GM19463 (cell line): ENCODE results near the gene SRPK1.

Experiments used
- ATAC-seq: cut with Tn5 transposase; IDR thresholded peaks from one replicate; pipeline ENCODE4 v1.9.1; 2021; ENCODE audit warnings: mild to moderate bottlenecking, moderate library complexity; ENCODE audit not compliant: unreplicated experiment

Gene SRPK1

DNA sequence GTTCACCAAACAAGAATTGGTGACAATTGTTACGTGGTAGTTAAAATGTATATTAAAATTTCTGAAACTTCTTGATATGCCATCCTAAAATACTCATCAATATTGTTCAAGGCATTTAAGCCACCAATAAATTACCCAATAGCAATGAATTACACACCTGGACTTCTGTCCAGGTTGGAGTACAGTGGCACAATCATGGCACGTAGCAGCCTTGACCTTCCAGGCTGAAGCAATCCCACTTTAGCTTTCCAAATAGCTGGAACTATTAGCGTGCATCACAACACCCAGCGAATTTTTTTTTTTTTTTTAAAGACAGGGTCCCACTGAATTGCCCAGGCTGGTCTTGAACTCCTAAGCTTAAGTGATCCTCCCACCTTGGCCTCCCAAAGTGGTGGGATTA is 17.2 kb downstream of the SRPK1 start:
- ATAC-seq = no peak

DNA sequence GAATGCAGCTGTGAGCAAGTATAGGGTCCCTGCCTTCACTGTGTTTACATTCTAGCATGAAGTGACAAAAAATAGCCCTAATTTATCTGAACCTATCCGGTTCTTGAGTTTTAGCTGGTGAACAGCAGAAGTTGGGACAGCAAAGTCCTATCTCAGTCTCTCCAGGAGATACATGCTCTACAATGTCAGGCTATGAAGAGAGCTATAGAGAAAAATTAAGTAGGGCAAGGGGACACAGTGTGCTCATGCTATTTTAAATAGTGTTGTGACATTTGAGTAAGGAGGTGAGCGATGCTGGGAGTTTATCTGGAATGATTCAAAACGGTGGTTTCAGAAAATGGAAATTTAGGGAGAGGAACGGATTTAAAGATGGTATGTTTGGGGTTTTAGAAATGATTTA is 20.4 kb downstream of the SRPK1 start:
- no peak for ATAC-seq

GRCh38 chr6:35898003-35898402 is 22.9 kb downstream of the SRPK1 start:
- ATAC-seq = no peak

DNA sequence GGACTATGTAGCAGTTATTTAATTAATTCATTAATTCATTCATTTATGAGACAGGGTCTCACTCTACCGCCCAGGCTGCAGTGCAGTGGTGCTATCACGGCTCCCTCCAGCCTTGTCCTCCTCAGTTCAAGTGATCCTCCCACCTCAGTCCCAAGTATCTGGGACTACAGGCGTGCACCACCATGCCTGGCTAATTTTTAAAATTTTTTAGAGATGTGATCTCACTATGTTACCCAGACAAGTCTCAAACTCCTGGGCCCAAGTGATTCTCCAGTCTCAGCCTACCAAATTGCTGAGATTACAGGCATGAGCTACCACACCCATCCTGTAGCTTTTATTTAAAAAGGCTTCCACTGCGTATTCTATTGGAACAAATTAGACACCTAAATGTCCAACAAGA is 23.4 kb downstream of the SRPK1 start:
- ATAC-seq = no peak

DNA sequence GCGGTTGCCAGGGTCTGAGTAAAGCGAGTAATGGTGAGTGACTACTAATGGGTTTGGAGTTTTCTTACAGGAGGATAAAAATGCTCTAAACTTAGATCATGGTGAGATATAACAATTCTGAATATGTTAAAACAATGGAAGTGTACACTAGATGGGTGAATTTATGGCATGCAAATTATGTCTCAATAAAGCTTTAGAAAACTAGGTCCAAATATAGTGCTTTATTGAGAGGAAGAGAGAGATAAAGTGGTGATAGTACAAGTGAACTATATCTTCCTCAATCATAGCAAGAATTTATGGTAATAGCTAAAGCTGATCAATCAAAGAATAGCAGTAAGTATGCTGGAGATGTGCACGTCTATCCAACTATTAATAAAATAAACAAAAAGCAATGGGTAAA is 23.9 kb downstream of the SRPK1 start:
- ATAC-seq = no peak

DNA sequence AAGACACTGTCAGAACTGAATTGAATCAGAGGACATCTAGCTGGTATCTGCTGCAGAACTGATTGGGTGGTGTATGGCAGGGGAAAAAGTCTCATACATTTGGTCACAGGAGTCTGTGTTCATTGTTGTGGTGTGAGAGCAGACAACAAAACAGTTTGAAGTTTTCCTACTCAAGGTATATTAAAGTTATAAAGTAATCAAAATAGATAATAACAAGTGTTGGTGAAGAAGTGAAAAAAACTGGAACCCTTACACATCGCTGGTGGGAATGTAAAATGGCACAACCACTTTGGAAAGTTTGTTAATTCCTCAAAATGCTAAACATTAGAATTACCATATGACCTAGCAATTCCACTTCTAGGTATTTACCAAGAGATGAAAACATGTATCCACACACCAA is 24.7 kb downstream of the SRPK1 start:
- ATAC-seq = no peak

DNA sequence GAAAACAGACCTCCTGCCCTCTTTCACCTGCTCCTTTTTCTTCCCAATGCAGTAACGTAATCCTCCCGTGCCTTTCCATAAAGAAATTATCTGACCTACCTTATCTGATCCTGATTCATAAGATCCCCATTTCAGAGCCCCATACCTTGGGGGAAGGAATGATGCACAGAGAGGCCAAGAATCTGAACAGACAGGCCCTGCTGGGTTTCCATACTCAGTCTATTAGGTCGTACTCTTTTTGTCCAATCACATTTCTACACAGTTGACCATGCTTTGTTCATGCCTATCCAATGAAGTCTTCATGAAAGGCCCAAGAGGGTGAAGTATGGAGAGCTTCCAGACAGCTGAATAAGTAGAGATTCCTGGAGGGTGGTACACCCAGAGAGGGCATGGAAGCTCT is 25.3 kb downstream of the SRPK1 start:
- no peak for ATAC-seq

- no peak for ATAC-seq
Measured at GRCh38 chr6:35894776-35895175, 26.1 kb downstream of the SRPK1 start.

- no peak for ATAC-seq
Measured at GRCh38 chr6:35893246-35893645, 27.7 kb downstream of the SRPK1 start.

DNA sequence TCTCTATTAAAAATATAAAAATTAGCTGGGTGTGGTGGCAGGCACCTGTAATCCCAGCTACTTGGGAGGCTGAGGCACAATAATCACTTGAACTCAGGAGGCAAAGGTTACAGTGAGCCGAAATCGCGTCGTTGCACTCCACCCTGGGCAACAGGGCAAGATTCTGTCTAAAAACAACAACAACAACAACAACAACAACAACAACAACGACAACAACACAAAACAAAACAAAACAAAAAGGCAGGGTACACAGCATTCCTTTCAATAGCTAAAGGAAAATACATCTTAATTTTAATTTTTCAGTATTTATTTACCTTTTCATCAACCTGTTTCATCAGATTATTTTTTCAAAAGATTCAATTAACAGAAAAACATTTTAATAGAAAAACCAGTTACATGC is 28.4 kb downstream of the SRPK1 start:
- no peak for ATAC-seq

DNA sequence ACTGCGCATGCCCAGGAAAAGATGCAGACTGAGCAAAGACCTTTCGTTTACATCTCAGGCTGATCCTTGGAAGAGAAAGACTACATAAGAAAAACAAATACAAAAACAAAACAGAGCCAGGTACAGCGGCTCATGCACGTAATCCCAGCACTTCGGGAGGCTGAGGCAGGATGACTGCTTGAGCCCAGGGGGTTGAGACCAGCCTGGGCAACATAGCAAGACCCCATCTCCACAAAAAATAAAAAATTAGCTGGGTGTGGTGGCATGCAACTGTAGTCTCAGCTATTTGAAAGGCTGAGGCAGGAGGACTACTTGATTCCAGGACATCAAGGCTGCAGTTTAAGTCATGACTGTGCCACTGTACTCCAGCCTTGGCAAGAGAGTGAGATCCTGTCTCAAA is 41.7 kb downstream of the SRPK1 start:
- ATAC-seq = no peak

DNA sequence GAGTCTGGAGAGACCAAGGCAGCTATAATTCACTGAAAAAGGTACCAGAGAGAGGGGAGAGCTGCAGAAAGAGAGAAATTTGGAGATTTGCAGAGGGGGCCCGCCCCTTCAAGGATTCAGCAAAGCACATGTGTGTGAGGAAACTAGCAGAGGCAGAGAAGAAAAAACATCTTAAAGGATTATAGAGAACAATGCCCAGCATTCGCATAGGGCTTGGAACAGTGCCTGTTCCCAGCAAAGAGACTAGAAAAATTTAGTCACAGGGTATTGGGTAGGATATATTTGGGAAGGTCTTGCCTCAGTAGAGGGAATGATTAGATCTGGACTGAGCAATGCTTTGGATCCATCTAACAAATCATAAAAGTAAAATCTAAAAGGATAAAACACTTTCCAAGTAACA is 44.0 kb downstream of the SRPK1 start:
- no peak for ATAC-seq

DNA sequence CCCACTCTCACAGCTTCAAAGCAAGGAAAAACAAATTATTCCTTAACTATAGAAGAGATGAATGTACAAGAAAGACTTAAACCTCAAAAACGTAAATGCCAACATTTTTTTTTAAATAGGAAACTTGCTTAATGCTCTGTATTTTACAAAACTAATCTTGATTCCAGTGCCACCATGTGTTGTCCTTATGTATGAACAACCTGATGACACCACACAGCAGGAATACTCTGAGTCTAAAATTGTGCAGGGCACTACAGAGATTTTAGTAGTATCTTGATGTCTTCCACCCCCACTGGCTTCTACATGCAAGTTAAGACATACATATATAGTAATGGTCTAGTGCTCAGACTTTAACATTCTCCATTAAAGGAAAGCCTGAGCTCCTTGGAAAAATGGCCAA is 46.2 kb downstream of the SRPK1 start:
- no peak for ATAC-seq

DNA sequence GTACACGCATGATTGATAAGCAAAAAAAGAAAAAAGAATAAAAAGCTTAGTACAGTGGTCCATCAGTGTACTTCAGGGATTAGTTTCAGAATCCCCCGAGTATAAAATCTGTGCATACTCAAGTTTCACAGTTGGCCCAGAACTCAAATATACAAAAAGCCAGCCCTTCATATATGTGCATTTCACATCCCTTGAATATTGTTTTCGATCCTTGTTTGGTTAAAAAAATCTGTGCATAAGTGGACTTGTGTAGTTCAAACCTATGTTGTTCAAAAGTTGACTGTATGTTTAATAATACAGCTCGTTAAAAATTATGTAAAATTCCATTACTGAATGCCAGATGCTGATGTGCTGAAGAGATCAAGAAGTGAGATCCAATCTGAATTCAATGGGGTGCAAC is 61.5 kb downstream of the SRPK1 start:
- no peak for ATAC-seq

- ATAC-seq = no peak
Measured at GRCh38 chr6:35857853-35858252, 63.0 kb downstream of the SRPK1 start.

DNA sequence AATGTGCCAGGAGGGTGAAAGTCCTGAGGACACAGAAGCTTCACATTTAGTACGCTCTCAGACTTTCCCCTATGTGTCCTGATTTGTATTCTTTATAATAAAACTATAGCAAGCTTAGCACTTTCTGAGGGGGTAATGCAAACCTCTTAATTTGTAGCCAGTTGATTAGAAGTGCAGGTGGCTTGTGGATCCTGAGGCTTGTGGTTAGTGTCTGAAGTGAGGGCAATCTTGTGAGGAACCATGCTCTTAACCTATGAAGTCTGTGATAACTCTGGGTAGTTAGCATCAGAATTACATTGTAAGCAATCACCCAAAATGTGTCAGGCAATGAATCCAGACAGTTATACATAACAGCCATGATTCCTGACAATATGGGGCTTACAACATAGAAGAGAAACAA is 64.6 kb downstream of the SRPK1 start:
- no peak for ATAC-seq

- no peak for ATAC-seq
Measured at GRCh38 chr6:35852994-35853393, 67.9 kb downstream of the SRPK1 start.

DNA sequence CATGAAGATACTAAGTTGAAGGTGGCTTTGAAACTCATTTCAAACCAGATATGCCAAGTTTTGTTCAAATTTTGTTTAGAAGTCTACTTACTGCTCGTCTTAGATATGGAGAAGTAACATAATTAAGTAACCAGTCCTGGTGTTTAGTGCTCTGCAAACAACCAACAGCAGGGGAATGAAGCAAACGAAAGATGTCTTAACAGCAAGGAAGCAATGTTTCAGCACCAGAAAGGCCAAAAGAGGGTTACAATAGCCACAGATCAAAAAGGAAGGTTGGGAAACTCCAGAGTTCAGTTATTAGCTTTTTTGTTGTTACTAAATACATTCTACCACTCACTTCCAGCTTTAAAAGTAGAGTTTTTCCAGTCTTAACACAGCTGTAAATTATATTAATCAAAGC is 70.7 kb downstream of the SRPK1 start:
- no peak for ATAC-seq

DNA sequence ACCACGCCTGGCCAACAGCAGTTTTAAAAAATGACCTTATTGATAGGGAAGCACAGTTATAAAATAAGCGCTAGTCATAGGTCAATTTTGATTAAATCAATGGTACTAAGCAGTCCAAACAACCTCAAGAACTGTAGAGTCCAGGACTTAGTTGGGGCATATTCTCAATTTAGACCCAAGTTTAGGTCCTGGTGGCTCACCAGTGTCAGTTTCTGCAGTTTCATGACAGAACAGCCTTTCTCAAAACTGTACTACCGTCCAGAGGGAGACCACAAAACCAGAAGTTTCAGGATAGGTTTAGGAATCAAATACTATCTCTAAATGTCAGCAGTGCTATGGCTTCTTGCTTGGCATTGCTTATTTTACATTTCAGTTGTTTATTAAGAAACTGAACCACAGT is 76.6 kb downstream of the SRPK1 start:
- no peak for ATAC-seq

- ATAC-seq = no peak
Measured at GRCh38 chr6:35842381-35842780, 78.5 kb downstream of the SRPK1 start.

GRCh38 chr6:35839019-35839418 is 81.9 kb downstream of the SRPK1 start:
- no peak for ATAC-seq

- ATAC-seq = no peak
Measured at GRCh38 chr6:35833536-35833935, 87.4 kb downstream of the SRPK1 start.

DNA sequence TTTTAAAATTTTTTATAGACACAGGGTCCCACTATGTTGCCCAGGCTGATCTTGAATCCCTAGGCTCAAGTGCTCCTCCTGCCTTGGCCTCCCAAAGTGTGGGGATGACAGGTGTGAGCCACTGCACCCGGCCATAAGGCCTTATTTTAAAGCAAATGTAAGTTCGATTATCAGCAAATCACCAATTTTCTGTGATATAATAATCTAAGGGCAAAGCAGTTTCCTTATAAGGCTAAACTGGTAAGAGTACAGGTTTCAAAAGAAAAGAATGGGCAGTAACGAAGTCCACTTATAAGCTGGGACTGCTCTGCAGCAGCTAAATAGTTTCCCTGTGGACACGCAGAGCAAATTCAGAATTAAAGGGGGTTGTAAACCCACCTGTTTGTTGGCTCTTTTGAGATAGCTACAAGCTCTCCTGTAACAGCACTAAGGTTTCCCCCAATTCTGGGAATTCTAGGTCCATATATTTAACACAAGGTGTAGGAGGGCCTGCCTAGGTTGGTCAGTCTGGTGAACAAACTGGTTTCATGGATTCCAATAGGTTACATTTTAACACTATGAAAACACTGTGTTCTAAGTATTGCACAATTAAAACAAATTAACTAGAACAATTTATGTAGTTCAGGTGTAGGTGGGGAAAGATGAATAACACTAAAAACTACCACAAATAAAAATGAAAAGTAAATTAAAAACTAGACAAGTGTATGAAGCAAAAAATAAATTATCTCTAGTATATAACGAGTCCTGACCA is 89.5 kb downstream of the SRPK1 start:
- ATAC-seq = no peak
